HEK293 (cell line): ENCODE measurements around the gene RXYLT1.

Experiments used
- BCL11A ChIP-seq: fragments of 450-650 bp; formaldehyde crosslinking; IDR thresholded peaks from 2 replicates; pipeline ENCODE4 v1.5.1; 2016; ENCODE audit warnings: low read depth, missing biosample characterization, missing genetic modification characterization
- EGR2 ChIP-seq: fragments of 450-650 bp; formaldehyde crosslinking; IDR thresholded peaks from 2 replicates; pipeline ENCODE4 v1.5.1; 2016; ENCODE audit warnings: low read depth, missing biosample characterization, missing genetic modification characterization
- RBAK ChIP-seq: fragments of 450-650 bp; formaldehyde crosslinking; IDR thresholded peaks from 2 replicates; pipeline ENCODE4 v1.5.1; 2016; ENCODE audit warnings: missing biosample characterization, missing genetic modification characterization
- SP2 ChIP-seq: fragments of 450-650 bp; formaldehyde crosslinking; IDR thresholded peaks from 2 replicates; pipeline ENCODE4 v1.5.1; 2016; ENCODE audit warnings: missing biosample characterization, missing genetic modification characterization
- YY1 ChIP-seq: fragments of 450-650 bp; formaldehyde crosslinking; IDR thresholded peaks from 2 replicates; pipeline ENCODE4 v1.5.1; 2018; ENCODE audit warnings: missing biosample characterization, missing genetic modification characterization
- ZBTB17 ChIP-seq: fragments of 450-650 bp; formaldehyde crosslinking; IDR thresholded peaks from 2 replicates; pipeline ENCODE4 v1.5.1; 2016; ENCODE audit warnings: missing biosample characterization, missing genetic modification characterization
- ZFP41 ChIP-seq: fragments of 450-650 bp; formaldehyde crosslinking; IDR thresholded peaks from 2 replicates; pipeline ENCODE4 v1.5.1; 2016; ENCODE audit warnings: missing biosample characterization, missing genetic modification characterization, borderline replicate concordance
- ZNF112 ChIP-seq: fragments of 450-650 bp; formaldehyde crosslinking; IDR thresholded peaks from 2 replicates; pipeline ENCODE4 v1.5.0; 2017; ENCODE audit warnings: missing biosample characterization, missing genetic modification characterization
- ZNF146 ChIP-seq: fragments of 450-650 bp; formaldehyde crosslinking; IDR thresholded peaks from 2 replicates; pipeline ENCODE4 v1.5.1; 2016; ENCODE audit warnings: missing biosample characterization, missing genetic modification characterization
- ZNF169 ChIP-seq: fragments of 450-650 bp; formaldehyde crosslinking; IDR thresholded peaks from 2 replicates; pipeline ENCODE4 v1.5.1; 2016; ENCODE audit warnings: missing biosample characterization, missing genetic modification characterization
- ZNF19 ChIP-seq: fragments of 450-650 bp; formaldehyde crosslinking; IDR thresholded peaks from 2 replicates; pipeline ENCODE4; 2016; ENCODE audit warnings: missing biosample characterization, missing genetic modification characterization, low read depth
- ZNF223 ChIP-seq: fragments of 450-650 bp; formaldehyde crosslinking; IDR thresholded peaks from 2 replicates; pipeline ENCODE4 v1.5.1; 2016; ENCODE audit warnings: missing biosample characterization, missing genetic modification characterization
- ZNF292 ChIP-seq: fragments of 450-650 bp; formaldehyde crosslinking; IDR thresholded peaks from 2 replicates; pipeline ENCODE4 v1.5.1; 2016; ENCODE audit warnings: low read depth, missing biosample characterization, missing genetic modification characterization, borderline replicate concordance
- ZNF48 ChIP-seq: fragments of 450-650 bp; formaldehyde crosslinking; IDR thresholded peaks from 2 replicates; pipeline ENCODE4 v1.5.1; 2016; ENCODE audit warnings: missing biosample characterization, missing genetic modification characterization
- ZNF510 ChIP-seq: fragments of 450-650 bp; formaldehyde crosslinking; IDR thresholded peaks from 2 replicates; pipeline ENCODE4 v1.5.1; 2018; ENCODE audit warnings: mild to moderate bottlenecking, missing genetic modification characterization, missing biosample characterization; ENCODE audit not compliant: insufficient replicate concordance
- ZNF529 ChIP-seq: fragments of 450-650 bp; formaldehyde crosslinking; IDR thresholded peaks from 2 replicates; pipeline ENCODE4 v1.5.1; 2017; ENCODE audit warnings: missing genetic modification characterization, missing biosample characterization; ENCODE audit not compliant: insufficient replicate concordance
- ZNF558 ChIP-seq: fragments of 450-650 bp; formaldehyde crosslinking; IDR thresholded peaks from 2 replicates; pipeline ENCODE4 v1.5.1; 2016; ENCODE audit warnings: missing biosample characterization, missing genetic modification characterization
- ZNF664 ChIP-seq: fragments of 450-650 bp; formaldehyde crosslinking; IDR thresholded peaks from 2 replicates; pipeline ENCODE4 v1.5.1; 2016; ENCODE audit warnings: missing biosample characterization, missing genetic modification characterization
- ZNF843 ChIP-seq: fragments of 450-650 bp; formaldehyde crosslinking; IDR thresholded peaks from 2 replicates; pipeline ENCODE4 v1.5.1; 2016; ENCODE audit warnings: missing biosample characterization, missing genetic modification characterization
- ZSCAN30 ChIP-seq: fragments of 450-650 bp; IDR thresholded peaks from 2 replicates; pipeline ENCODE4 v1.5.1; 2018; ENCODE audit warnings: missing biosample characterization, mild to moderate bottlenecking, missing genetic modification characterization, moderate library complexity
- TF ChIP-seq, protein P1 (sequence below): fragments of 450-650 bp; formaldehyde crosslinking; IDR thresholded peaks from 2 replicates; pipeline ENCODE4 v1.5.1; 2016; ENCODE audit warnings: missing biosample characterization, missing genetic modification characterization
- TF ChIP-seq, protein P2 (sequence below): fragments of 450-650 bp; formaldehyde crosslinking; IDR thresholded peaks from 2 replicates; pipeline ENCODE4 v1.5.0; 2017; ENCODE audit warnings: missing biosample characterization, missing genetic modification characterization, borderline replicate concordance
- TF ChIP-seq, protein P3 (sequence below): fragments of 450-650 bp; formaldehyde crosslinking; IDR thresholded peaks from 2 replicates; pipeline ENCODE4 v1.5.1; 2016; ENCODE audit warnings: missing biosample characterization, missing genetic modification characterization
- TF ChIP-seq, protein P4 (sequence below): fragments of 450-650 bp; formaldehyde crosslinking; IDR thresholded peaks from 2 replicates; pipeline ENCODE4 v1.5.1; 2016; ENCODE audit warnings: missing biosample characterization, missing genetic modification characterization
- TF ChIP-seq, protein P5 (sequence below): fragments of 450-650 bp; IDR thresholded peaks from 2 replicates; pipeline ENCODE4 v1.5.1; 2018; ENCODE audit warnings: missing biosample characterization, missing genetic modification characterization
- TF ChIP-seq, protein P6 (sequence below): fragments of 450-650 bp; formaldehyde crosslinking; IDR thresholded peaks from 2 replicates; pipeline ENCODE4 v1.5.1; 2017; ENCODE audit warnings: missing biosample characterization, missing genetic modification characterization

RXYLT1 gene

DNA sequence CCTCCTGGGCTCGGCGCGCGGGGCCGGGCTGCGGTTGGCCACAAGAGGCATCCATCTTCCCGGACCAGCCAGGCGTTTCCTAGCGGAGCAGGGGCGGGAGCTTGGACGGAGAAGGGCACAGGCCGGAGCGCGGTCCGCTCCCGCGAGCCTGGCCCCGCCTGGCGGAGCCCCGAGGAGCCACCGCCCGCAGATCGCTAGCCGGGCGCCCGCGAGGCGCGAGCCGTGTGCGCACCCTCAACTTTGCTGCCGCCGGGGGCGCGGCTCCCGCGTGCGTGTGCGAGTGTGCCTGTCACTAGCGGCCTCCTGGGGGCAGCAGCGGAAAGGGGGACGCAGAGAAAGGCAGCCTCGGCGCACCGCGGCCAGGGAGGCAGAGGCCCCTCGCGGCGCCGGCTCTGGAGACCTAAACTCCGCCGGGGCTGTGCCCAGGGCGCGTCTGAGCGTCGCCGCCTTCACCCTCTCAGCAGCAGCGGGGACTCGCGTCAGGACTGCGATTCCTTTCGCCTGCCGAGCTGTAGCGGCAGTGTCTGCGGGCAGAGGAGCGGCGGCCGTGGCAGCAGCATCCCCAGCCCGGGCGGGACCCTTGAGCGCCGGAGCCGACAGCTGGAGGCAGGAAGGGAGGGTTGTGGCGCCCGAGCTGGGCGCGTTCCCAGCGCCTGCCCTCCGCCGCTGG is 64.1 kb downstream of the RXYLT1 start (continued):
- TF ChIP-seq ZBTB17 (peak; percentile 54; the same call in 1 of the 2 replicates), ZNF510 (tag by site-specific recombination) (no peak), ZNF843 (tag by site-specific recombination) (no peak; the same call in 1 of the 2 replicates), ZNF112 (tag by site-specific recombination) (no peak), ZNF169 (tag by site-specific recombination) (no peak), ZNF292 (tag by site-specific recombination) (no peak), ZNF223 (tag by site-specific recombination) (peak; percentile 55), EGR2 (tag by site-specific recombination) (no peak), SP2 (tag by site-specific recombination) (peak; percentile 72), ZFP41 (tag by site-specific recombination) (no peak), ZNF664 (tag by site-specific recombination) (no peak), ZNF19 (tag by site-specific recombination) (no peak), ZNF529 (tag by site-specific recombination) (no peak), RBAK (tag by site-specific recombination) (no peak), BCL11A (no peak), ZNF558 (no peak), ZSCAN30 (tag by site-specific recombination) (peak; percentile 87), ZNF146 (tag by site-specific recombination) (peak; percentile 13; the same call in 1 of the 2 replicates), ZNF48 (no peak), YY1 (peak; percentile 37; the same call in 1 of the 2 replicates)
- TF ChIP-seq, protein P1, sequence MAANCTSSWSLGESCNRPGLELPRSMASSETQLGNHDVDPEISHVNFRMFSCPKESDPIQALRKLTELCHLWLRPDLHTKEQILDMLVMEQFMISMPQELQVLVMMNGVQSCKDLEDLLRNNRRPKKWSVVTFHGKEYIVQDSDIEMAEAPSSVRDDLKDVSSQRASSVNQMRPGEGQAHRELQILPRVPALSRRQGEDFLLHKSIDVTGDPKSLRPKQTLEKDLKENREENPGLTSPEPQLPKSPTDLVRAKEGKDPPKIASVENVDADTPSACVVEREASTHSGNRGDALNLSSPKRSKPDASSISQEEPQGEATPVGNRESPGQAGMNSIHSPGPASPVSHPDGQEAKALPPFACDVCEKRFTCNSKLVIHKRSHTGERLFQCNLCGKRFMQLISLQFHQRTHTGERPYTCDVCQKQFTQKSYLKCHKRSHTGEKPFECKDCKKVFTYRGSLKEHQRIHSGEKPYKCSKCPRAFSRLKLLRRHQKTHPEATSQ (tag by site-specific recombination) = peak; percentile 54
- TF ChIP-seq, protein P2, sequence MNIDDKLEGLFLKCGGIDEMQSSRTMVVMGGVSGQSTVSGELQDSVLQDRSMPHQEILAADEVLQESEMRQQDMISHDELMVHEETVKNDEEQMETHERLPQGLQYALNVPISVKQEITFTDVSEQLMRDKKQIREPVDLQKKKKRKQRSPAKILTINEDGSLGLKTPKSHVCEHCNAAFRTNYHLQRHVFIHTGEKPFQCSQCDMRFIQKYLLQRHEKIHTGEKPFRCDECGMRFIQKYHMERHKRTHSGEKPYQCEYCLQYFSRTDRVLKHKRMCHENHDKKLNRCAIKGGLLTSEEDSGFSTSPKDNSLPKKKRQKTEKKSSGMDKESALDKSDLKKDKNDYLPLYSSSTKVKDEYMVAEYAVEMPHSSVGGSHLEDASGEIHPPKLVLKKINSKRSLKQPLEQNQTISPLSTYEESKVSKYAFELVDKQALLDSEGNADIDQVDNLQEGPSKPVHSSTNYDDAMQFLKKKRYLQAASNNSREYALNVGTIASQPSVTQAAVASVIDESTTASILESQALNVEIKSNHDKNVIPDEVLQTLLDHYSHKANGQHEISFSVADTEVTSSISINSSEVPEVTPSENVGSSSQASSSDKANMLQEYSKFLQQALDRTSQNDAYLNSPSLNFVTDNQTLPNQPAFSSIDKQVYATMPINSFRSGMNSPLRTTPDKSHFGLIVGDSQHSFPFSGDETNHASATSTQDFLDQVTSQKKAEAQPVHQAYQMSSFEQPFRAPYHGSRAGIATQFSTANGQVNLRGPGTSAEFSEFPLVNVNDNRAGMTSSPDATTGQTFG = no peak
- TF ChIP-seq, protein P3, sequence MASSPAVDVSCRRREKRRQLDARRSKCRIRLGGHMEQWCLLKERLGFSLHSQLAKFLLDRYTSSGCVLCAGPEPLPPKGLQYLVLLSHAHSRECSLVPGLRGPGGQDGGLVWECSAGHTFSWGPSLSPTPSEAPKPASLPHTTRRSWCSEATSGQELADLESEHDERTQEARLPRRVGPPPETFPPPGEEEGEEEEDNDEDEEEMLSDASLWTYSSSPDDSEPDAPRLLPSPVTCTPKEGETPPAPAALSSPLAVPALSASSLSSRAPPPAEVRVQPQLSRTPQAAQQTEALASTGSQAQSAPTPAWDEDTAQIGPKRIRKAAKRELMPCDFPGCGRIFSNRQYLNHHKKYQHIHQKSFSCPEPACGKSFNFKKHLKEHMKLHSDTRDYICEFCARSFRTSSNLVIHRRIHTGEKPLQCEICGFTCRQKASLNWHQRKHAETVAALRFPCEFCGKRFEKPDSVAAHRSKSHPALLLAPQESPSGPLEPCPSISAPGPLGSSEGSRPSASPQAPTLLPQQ (tag by site-specific recombination) = peak; percentile 61; the same call in 1 of the 2 replicates
- TF ChIP-seq, protein P4, sequence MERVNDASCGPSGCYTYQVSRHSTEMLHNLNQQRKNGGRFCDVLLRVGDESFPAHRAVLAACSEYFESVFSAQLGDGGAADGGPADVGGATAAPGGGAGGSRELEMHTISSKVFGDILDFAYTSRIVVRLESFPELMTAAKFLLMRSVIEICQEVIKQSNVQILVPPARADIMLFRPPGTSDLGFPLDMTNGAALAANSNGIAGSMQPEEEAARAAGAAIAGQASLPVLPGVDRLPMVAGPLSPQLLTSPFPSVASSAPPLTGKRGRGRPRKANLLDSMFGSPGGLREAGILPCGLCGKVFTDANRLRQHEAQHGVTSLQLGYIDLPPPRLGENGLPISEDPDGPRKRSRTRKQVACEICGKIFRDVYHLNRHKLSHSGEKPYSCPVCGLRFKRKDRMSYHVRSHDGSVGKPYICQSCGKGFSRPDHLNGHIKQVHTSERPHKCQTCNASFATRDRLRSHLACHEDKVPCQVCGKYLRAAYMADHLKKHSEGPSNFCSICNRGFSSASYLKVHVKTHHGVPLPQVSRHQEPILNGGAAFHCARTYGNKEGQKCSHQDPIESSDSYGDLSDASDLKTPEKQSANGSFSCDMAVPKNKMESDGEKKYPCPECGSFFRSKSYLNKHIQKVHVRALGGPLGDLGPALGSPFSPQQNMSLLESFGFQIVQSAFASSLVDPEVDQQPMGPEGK (tag by site-specific recombination) = peak; percentile 60
- TF ChIP-seq, protein P5, sequence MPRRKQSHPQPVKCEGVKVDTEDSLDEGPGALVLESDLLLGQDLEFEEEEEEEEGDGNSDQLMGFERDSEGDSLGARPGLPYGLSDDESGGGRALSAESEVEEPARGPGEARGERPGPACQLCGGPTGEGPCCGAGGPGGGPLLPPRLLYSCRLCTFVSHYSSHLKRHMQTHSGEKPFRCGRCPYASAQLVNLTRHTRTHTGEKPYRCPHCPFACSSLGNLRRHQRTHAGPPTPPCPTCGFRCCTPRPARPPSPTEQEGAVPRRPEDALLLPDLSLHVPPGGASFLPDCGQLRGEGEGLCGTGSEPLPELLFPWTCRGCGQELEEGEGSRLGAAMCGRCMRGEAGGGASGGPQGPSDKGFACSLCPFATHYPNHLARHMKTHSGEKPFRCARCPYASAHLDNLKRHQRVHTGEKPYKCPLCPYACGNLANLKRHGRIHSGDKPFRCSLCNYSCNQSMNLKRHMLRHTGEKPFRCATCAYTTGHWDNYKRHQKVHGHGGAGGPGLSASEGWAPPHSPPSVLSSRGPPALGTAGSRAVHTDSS (tag by site-specific recombination) = no peak
- TF ChIP-seq, protein P6, sequence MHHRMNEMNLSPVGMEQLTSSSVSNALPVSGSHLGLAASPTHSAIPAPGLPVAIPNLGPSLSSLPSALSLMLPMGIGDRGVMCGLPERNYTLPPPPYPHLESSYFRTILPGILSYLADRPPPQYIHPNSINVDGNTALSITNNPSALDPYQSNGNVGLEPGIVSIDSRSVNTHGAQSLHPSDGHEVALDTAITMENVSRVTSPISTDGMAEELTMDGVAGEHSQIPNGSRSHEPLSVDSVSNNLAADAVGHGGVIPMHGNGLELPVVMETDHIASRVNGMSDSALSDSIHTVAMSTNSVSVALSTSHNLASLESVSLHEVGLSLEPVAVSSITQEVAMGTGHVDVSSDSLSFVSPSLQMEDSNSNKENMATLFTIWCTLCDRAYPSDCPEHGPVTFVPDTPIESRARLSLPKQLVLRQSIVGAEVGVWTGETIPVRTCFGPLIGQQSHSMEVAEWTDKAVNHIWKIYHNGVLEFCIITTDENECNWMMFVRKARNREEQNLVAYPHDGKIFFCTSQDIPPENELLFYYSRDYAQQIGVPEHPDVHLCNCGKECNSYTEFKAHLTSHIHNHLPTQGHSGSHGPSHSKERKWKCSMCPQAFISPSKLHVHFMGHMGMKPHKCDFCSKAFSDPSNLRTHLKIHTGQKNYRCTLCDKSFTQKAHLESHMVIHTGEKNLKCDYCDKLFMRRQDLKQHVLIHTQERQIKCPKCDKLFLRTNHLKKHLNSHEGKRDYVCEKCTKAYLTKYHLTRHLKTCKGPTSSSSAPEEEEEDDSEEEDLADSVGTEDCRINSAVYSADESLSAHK (tag by site-specific recombination) = peak; percentile 16; the same call in 1 of the 2 replicates
